Inferior parietal cortex (tissue), 1 donor: ENCODE results near the gene TOP2A.

Experiments used
- DNase-seq: peaks from one replicate; pipeline ENCODE4 v3.0.0-alpha.2; 2016; ENCODE audit errors: extremely low spot score

Gene TOP2A

DNA sequence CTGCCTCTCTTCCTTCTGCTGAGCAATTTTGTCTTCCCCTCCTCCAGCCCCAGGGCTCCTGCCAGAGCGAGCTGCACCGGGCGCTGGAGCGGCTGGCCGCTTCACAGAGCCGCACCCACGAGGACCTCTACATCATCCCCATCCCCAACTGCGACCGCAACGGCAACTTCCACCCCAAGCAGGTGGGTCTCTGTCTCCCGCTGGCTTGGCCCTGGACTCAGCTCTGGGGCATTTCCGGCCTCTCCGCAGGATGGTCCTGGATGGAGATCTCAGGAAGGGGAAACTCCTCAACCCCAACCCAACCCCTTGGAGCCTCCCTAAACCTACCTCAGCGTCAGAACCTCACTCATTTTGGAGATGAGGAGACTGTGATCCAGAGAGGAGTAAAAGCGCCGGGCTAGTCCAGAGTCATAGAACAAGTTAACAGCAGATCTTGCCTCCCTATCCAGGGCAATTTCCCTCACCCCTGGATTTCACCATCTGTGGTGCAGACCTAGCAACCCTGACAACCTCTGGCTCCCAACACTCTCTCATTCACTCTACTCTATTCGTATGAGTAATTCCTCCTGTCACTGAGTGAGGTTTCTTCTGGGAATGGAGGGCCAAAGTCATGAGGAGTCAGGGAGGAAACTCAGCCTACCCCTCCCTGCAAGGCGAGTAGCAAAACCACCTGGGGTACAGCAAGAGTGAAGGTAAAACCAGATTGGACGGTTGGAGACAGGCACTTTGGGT is 36.4 kb upstream of the TOP2A start:
- no peak for DNase-seq

DNA sequence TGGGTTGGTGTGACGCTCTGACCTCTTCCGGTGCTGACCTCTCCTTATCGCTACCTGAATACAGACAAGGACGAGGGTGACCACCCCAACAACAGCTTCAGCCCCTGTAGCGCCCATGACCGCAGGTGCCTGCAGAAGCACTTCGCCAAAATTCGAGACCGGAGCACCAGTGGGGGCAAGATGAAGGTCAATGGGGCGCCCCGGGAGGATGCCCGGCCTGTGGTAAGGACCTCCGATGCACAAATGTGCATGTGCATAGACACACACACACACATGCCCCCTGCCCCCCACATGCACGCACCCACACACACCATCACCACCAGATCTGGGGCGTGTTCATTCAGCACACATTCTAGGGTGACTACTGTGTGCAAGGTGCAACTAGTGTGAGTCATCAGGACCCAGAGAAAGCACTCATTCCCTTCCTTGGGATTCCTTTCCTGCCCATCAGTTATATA is 35.3 kb upstream of the TOP2A start:
- DNase-seq: no peak

DNA sequence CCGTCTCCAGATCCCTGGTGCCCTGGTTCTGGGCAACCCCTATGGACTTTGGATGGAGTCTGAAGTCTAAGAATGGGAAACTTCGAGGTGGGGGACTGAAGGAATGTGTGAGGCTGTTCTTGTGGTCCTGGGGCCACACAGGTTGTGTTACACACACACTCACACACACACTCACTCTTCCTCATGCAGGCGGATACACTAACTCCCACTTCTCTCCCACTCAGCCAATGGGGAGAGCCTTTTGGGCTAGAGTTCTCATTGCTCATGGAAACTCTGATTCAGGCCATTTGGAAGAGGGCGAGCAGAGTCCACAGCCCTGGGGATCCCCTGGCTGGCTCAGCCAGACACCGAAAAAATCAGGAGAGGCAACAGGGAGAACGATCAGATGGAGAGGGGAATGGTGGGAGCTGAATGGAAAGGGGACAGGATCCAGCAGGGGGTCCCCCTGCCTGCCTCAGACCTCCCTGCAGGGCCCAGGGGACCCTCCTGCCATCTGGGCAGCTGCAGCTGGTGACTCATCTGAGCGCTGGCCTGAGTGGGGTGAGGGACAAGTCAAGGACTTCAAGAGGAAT is 34.6 kb upstream of the TOP2A start:
- no peak for DNase-seq

DNA sequence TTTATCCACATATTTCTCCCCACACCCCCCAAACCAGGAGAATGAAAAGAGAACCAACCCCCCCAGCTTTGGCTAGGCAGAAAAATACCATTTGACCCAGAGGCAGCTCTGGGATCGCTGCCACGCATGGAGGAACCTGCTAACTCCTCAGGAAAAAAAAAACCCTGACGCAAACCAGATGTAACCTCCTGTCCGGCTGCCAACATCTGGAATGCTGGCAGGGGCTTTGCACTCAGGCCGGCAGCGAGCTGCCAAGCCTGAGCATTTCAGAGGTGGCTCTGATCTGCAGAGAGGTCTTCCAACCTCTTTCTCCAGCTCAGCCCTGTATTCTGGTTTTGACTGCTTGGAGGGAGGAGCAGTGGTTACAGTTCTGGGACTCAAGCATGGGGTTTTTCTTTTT is 33.7 kb upstream of the TOP2A start:
- DNase-seq: no peak

DNA sequence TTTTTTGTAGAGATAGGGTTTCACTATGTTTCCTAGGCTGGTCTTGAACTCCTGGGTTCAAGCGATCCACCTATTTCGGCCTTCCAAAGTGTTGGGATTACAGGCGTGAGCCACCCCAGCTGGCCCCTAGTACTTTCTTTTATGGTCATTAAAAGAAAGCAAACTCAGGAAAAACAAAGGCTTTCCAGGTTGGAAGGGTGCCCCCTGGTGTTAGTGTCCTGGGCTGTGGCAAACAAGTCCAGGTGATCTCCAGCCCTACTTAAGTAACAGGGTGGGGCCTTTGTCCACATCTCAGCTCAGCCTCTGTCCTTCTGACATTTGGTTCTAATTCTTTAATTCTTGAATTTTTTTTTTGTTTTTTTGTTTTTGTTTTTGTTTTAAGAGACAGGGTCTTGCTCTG is 32.5 kb upstream of the TOP2A start:
- DNase-seq: no peak

DNA sequence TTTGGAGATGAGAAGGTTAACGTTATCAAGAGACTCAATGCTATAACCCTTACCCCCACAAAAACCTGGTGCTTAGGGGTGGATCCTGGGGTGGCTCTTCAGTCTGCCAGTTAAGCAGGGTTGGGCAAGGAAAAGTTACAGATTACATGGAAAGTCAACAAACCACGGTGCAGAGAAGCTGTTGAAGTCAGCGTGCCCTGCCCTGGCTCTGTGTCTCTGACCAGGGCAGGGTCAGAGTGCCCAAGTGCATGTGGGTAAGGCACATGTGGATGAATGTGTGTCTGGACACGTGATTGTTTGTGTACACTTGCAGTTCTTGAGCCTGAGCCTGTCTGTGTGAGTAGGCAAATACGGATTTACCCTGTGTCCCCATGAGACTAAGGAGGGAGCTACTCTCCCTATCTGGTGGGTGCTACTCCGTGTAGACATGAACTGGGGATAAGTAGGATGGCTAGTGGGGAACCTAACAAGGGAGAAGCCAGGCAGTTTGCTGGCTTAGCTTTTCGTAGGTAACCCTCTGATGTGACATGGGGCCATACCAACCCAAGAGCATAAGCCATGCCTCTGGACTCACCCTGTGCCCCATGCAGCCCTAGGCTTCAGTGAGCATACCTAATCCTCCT is 31.1 kb upstream of the TOP2A start:
- no peak for DNase-seq

DNA sequence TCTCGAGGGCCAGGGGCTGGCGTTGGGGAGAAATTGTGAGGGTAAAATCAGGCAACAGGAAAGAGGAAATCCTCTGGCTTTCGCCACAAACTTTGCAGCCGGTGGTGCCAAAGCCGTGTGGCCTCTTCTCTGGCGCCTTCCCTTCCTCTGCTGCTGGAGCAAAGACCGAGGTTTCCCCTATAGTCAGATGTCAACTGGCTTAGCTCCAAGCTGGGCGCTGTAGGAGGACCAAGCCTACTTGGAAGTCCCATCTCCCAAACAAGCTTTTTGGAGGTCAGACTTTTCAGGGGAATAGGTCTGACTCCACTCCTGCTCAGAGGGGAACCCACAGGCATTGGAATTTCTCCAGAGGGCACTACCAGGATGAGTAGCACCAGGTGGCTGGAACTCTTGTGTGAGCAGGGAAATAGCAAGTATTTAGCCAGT is 30.5 kb upstream of the TOP2A start:
- no peak for DNase-seq

DNA sequence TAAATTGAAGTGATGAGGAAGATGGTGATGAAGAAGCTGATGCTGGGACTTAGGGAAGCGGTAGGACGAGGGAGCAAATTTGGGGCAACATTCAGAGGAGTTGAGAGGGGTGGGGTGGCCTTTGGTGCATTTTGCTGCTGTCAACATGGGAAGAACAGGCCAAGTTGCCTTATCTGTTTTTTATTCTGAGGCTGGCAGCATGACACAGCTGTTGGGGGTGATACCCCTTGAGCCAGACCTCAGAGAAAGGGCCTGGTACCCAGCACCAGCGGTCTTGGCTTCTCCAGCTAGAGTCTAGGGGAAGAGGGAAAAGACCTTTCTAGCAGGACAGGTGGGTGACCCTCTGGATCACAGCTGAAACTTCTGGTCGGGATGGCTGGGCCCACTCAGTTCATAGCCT is 30.1 kb upstream of the TOP2A start:
- no peak for DNase-seq

DNA sequence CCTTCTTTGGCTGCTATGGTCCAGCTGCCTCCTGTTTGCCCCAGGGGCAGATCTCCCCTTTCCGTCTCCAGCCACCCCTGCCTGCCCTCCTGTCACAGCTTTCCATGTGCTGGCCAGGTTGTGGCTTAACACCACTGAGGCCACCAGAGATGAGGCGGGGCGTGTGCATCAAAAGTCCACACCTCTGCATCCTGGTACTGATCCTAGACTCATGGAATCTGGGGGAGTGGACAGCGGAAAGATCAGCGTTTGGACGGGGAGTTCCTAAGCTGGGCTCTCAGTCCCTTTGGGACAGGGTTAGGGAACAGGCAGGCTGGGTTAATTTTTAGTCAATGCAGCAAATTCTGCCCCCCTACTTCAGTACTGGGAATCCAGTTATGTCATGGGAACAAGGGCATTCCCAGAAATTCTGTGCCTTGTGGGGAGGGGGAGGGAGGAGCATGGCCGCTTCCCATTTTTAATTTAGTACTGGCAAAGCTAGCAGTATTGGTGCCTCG is 29.5 kb upstream of the TOP2A start:
- no peak for DNase-seq

DNA sequence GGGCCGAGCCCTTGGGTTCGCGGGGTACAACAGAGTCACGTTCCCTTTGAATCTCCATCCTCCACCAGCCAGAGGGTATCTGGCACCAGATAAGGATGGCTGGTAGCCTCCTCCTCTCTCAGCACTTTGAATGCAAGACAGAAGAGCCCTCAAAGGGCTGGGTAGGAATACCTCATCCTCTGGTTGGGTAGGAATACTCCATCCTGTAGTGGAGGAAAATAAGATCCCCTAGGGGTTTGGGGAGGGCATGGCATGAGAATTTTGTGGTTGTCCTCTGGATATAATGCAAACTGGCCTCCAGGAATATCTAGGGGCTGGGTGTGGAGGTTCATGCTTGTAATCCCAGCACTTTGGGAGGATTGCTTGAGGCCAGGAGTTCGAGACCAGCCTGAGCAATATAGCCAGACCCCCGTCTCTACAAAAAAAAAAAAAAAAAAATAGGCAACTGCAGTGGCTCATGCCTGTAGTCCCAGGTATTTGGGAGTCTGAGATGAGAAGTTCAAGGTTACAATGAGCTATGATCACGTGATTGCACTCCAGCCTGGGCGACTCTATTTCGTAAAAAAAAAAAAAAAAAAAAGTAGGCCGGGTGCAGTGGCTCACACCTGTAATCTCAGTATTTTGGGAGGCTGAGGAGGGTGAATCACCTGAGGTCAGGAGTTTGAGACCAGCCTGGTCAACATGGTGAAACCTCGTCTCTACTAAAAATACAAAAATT is 28.2 kb upstream of the TOP2A start:
- DNase-seq: no peak

DNA sequence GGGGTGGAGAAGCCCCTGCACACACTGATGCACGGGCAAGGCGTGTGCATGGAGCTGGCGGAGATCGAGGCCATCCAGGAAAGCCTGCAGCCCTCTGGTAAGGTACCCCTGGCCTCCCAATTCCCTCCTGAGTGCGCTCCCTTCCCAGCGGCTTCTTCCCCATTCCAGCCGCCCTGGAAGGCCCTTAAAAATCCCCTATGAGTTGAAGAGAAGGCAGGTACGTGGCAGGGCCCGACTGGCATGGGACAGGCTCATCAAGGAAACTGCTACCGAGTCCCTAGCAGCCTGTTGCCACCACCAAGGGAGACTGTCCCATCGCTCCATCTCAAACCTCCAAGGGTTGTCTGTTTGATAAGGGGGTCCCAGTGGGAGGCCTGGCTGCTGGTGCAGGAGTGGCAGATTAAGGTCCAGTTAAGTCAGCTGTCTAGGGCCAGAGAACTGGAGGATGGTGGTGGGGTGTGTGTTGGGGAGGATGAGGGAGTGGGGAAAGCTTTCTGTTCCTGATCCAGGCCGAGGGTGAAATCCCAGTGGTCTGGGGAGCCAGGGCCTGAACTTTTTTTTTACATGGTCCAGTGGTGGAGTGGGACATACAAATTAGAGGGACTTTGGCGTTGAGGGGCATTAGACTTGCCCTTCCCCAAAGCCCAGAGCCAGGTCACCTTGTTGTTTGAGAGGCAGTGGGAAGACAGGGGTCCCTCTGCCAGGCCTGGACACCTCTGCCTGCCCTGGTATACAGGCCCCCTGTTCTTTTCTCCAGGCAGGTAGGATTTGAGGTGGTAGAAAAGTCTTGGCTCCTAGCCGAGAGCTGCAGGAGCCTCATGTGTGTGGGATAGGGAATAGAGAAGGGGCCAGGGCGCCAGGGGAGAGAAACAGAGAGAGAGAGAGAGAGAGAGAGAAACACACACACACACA is 26.5 kb upstream of the TOP2A start:
- DNase-seq: no peak

DNA sequence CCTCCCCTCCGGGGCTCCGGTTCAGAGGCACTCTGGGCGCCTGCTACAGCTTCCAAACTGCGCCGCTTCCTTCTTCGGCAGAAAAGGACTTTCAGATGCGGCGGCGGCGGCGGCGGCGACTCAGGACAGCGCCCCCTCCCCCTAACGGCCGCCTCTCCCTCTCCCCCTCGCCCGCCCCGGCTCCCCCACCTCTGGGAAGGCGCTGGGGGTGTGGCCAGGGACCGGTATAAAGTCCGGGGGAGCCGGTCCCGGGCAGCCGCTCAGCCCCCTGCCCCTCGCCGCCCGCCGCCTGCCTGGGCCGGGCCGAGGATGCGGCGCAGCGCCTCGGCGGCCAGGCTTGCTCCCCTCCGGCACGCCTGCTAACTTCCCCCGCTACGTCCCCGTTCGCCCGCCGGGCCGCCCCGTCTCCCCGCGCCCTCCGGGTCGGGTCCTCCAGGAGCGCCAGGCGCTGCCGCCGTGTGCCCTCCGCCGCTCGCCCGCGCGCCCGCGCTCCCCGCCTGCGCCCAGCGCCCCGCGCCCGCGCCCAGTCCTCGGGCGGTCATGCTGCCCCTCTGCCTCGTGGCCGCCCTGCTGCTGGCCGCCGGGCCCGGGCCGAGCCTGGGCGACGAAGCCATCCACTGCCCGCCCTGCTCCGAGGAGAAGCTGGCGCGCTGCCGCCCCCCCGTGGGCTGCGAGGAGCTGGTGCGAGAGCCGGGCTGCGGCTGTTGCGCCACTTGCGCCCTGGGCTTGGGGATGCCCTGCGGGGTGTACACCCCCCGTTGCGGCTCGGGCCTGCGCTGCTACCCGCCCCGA is 25.7 kb upstream of the TOP2A start, which contains the start of gene IGFBP4:
Gene IGFBP4 (plus strand): TSS at position 255 of the 792 bp plus-strand sequence. CDS start 286 bp downstream, at position 541.
- peak; percentile 49 for DNase-seq

DNA sequence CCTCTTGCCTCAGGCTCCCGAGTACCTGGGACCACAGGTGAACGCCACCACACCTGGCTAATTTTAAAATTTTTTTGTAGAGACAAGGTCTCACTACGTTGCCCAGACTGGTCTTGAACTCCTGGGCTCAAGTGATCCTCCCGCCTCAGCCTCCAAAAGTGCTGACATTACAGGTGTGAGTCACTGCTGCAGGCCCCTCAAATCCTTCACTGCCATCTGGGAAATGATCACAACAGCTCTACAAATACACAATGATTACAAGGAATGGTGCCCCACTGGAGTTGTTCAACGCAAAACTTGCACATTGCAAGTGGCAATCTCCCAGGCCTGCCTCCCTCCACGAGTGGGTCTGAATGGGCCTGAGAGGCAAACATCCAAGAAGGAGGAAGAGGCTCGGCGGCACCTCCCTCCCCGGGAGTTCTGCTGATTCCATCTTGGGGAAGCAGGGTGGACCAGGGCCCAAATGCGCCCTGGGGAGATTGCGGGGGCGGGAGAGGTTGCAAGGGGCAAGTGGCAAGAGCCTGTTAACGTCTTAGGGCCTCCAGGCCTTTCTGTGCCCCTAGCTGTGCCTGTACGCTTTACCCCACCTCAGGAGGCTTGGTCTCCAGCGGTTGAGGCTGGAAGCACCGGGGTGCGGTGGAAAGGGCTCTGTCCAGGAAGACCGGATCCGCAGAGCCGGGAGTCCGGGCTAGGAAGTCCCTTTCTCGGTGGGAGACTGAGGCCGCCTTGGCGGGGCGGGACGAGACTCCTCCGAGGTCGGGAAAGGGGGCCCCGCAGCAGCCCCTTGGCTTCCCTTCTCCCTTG is 24.9 kb upstream of the TOP2A start:
- no peak for DNase-seq

DNA sequence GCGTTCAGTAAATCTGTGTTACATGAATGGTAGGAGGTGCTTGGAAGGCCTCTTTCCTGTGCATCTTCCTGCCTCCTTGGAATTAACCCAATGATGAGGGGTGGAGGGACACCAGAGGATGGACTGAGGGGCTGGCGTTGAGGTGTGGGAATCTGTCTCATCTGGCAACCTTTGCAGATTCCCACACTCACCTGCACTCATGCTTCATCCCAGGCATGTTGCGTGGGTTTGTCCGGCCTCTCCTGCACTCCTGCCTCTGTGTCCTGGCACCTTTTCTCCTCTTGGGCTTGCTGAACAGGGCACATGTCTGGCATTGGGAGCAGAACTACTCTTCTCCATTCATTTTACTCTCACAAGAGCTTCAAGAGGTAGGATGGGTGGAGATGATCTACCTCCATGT is 22.5 kb upstream of the TOP2A start:
- DNase-seq: no peak

DNA sequence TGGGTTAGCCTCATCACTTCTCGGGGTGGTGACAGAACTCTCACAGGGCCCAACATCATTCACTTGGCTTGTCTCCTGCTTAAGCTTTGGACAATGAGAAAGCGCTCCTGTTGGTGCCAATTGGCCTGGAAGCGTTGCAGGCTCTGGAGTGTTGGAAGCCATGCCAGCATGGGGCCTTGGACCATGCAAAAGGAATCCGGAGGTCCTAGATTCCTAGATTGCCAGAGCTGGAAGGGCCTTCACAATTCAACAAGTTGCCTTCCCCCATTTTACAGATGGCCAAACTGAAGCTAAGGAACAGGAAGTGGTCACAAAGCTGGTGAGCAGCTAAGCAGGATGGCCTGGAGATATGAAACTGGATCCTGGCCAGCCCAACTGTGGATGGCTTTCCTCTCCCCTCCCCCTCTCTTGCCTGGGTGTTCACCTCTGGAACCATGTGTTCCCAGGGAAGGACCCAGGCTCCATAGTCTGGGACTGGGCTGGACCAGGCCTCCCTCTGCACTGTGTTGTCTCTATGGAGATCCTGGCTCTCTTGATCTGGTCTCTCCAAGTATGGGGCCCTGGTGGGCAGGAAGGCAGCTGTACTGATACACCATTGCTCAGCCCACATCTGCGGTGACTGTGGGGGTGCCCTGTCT is 19.5 kb upstream of the TOP2A start:
- no peak for DNase-seq

DNA sequence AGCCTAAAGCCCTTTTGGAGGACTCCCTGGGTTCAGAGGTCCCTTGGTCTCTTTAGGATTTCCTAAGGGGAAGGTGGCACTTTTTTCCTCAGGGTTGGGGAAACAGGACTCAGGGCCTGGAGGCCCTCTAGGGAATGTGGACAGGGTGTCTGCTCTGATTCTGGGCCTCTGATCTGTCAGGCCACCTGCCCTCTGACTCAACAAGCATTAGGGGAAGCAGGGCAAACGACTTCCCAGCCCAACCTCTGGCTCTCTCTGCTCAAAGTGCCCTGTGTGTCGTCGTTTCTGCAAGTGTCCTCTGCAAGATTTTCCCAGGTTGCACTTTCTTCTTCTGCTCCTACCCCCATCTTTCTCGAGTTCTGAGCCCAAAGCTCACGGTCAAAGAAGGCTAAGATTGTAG is 18.9 kb upstream of the TOP2A start:
- DNase-seq: no peak

DNA sequence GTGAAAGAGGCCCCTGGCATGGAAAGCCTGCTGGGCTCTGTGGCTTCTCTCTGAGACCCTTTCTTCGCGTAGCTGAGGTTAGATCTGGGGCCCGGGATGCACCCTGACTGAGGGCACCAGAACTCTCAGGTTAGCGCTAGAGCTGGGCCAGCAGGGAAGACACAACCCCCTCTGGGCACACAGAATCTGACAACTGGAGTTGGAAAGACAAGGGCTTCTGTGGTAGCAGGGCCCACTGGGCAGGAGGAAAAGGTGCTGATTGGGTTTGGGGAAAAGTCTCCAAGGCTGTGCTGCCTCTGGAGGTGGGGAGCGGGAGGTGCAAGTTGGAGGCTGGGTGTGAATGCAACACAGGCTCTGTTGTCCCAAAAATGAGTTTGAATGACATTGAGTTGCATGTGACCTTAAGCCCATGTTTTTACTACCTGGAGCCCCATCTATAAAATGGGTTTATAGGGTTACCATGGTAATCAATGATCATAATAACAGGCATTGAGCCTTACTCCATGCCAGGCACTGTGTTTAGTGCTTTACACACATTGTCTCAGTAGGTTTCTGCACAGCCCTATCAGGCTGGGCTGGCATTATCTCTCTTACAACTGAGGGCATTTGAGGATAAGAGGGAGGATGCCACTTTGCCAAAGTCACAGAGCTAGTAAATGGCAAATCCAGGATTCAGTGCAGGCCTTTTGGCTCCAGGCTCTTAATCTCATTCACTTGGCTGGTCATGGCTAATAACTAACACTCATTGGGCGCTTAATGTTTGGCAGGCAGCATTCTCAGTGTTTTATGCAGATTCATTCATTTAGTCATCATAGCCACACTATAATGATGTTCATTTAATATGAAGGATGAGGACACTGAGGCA is 16.1 kb upstream of the TOP2A start:
- DNase-seq: no peak
